B cell (primary cell): ENCODE measurements around the gene CNTF. TPM values are rescaled to one million over a fixed set of nuclear protein-coding genes. Genes with fewer than 3 reads are reported as not detected.

ENCODE experiments used
- ATAC-seq: fragments of 200-7000 bp; cut with Tn5 transposase; one replicate; pipeline ENCODE4 v1.10.0; 2021; ENCODE audit warnings: low read depth, mild to moderate bottlenecking, moderate number of reproducible peaks, moderate library complexity
- CTCF ChIA-PET: fragments of 350-600 bp; sonication (Branson Sonifier 250); formaldehyde crosslinking; loops from one replicate; lab custom pipeline; 2021; ENCODE audit warnings: antibody characterized with exemption, inconsistent platforms; lab: Charles Lee
- POLR2A ChIA-PET: fragments of 350-600 bp; sonication (Branson Sonifier 250); formaldehyde crosslinking; loops from one replicate; lab custom pipeline; 2021; ENCODE audit warnings: antibody characterized with exemption; lab: Charles Lee
- DNase-seq: peaks from one replicate; pipeline ENCODE4 v3.0.0; 2013
- H2AFZ ChIP-seq: 2 replicates; pipeline ENCODE4 v1.6.1; 2012; ENCODE audit warnings: mild to moderate bottlenecking, low read depth, low read length; ENCODE audit not compliant: insufficient read depth, poor library complexity, severe bottlenecking
- H3K27ac ChIP-seq, 2 donors: 1 replicate in 1 of 2; 2 replicates in 1 of 2; pipeline ENCODE4 v1.5.1; 2012 to 2013; ENCODE audit warnings: low read length in 2 of 2, mild to moderate bottlenecking in 2 of 2, moderate library complexity in 1 of 2
- H3K27me3 ChIP-seq, 4 experiments: fragments of 200-600 bp in 1 of 4; sonication (generic) in 1 of 4; replicated peaks in 1 of 4; 1 replicate in 2 of 4; 2 replicates in 2 of 4; pipeline versions ENCODE4 v1.6.1 to v1.7.0; 2013 to 2016; ENCODE audit warnings: low read length in 3 of 4, mild to moderate bottlenecking in 2 of 4, mixed read lengths in 1 of 4, moderate library complexity in 1 of 4; ENCODE audit not compliant: insufficient read depth in 4 of 4, control insufficient read depth in 3 of 4; ENCODE audit errors: control extremely low read depth in 1 of 4
- H3K36me3 ChIP-seq, 2 experiments: replicated peaks in 1 of 2; 1 replicate in 1 of 2; 2 replicates in 1 of 2; pipeline versions ENCODE4 v1.6.1 to v1.7.1; 2013; ENCODE audit warnings: low read length in 1 of 2; ENCODE audit not compliant: insufficient read depth in 2 of 2, control insufficient read depth in 1 of 2; ENCODE audit errors: control extremely low read depth in 1 of 2, extremely low read depth in 1 of 2
- H3K4me1 ChIP-seq, 2 donors: fragments of 200-600 bp in 1 of 2; sonication (generic) in 1 of 2; 1 replicate in 1 of 2; 2 replicates in 1 of 2; pipeline versions ENCODE4 v1.5.1 to v1.6.1; 2013 to 2017; ENCODE audit warnings: low read length in 2 of 2; ENCODE audit not compliant: control insufficient read depth in 2 of 2, insufficient read depth in 2 of 2
- H3K4me2 ChIP-seq: replicated peaks from 2 replicates; pipeline ENCODE3; 2012; ENCODE audit warnings: mild to moderate bottlenecking, low read depth, low read length; ENCODE audit not compliant: poor library complexity, severe bottlenecking
- H3K4me3 ChIP-seq, 5 experiments: fragments of 200-600 bp in 1 of 5; sonication (generic) in 1 of 5; 1 replicate in 3 of 5; 2 replicates in 2 of 5; pipeline versions ENCODE4 v1.5.1 to v1.7.0; 2011 to 2016; ENCODE audit warnings: low read length in 4 of 5, mild to moderate bottlenecking in 4 of 5, low read depth in 2 of 5, control low read depth in 1 of 5, moderate library complexity in 1 of 5; ENCODE audit not compliant: insufficient read depth in 1 of 5; ENCODE audit errors: control extremely low read depth in 1 of 5, extremely low read depth in 1 of 5
- H3K79me2 ChIP-seq: fragments of 200-600 bp; sonication (generic); one replicate; pipeline ENCODE4 v1.6.0; 2016; ENCODE audit warnings: low read length; ENCODE audit not compliant: control insufficient read depth, insufficient read depth
- H3K9ac ChIP-seq: fragments of 200-600 bp; sonication (generic); 2 replicates; pipeline ENCODE4 v1.6.1; 2017; ENCODE audit warnings: mild to moderate bottlenecking, low read length, moderate library complexity
- H3K9me3 ChIP-seq, 3 donors: one replicate each; pipeline versions ENCODE4 v1.6.1 to v1.7.1; 2013; ENCODE audit warnings: low read length in 2 of 3; ENCODE audit not compliant: control insufficient read depth in 2 of 3, insufficient read depth in 1 of 3; ENCODE audit errors: control extremely low read depth in 1 of 3
- H4K20me1 ChIP-seq: 2 replicates; pipeline ENCODE4 v1.6.0; 2012; ENCODE audit warnings: mild to moderate bottlenecking, low read length; ENCODE audit not compliant: insufficient read depth, control insufficient read depth, poor library complexity, severe bottlenecking
- H3K27ac Mint-ChIP-seq: one replicate; pipeline ENCODE4 v1.8.0; 2021; ENCODE audit warnings: mixed read lengths
- H3K27me3 Mint-ChIP-seq: one replicate; pipeline ENCODE4 v1.8.0; 2021; ENCODE audit warnings: mixed read lengths
- H3K4me1 Mint-ChIP-seq: one replicate; pipeline ENCODE4 v1.8.0; 2021; ENCODE audit warnings: mixed read lengths
- H3K4me3 Mint-ChIP-seq: one replicate; pipeline ENCODE4 v1.8.0; 2021; ENCODE audit warnings: mixed read lengths
- H3K9me3 Mint-ChIP-seq: one replicate; pipeline ENCODE4 v1.8.0; 2022; ENCODE audit warnings: mixed read lengths; ENCODE audit not compliant: insufficient read depth
- CTCF ChIP-seq: fragments of 200-600 bp; IDR thresholded peaks from one replicate; pipeline ENCODE4 v1.8.0; 2022; ENCODE audit warnings: antibody characterized with exemption, mild to moderate bottlenecking
- EZH2 ChIP-seq: IDR thresholded peaks from 2 replicates; pipeline ENCODE4 v1.6.1; 2012; ENCODE audit warnings: borderline replicate concordance, low read depth, mild to moderate bottlenecking, moderate library complexity, low read length; ENCODE audit not compliant: insufficient read depth, poor library complexity, severe bottlenecking
- WGBS: methylation state at CpG from one replicate; pipeline ENCODE4 v1.1.5; 2013; ENCODE audit warnings: missing lambda C conversion rate; ENCODE audit not compliant: insufficient coverage; 5-methylcytosine and 5-hydroxymethylcytosine counted together
- intact Hi-C: fragments of 100-400 bp; cut with micrococcal nuclease; formaldehyde crosslinking; loops from one replicate; pipeline ENCODE4 v1.10.0; 2022
- polyA plus RNA-seq: library from polyadenylated mRNA; depleted of rRNA; stranded (reverse); fragments of >200 nt; gene quantifications from 2 replicates; pipeline ENCODE4 v1.2.3, GENCODE V29; 2012
- total RNA-seq, 2 donors: library from RNA; stranded (reverse); fragments of 120-200 nt in 1 of 2; gene quantifications; 1 replicate in 1 of 2; 2 replicates in 1 of 2; pipeline versions ENCODE4 v1.2.3 to v1.2.4, GENCODE V29; 2013 to 2022

CNTF gene
- total and polyA plus RNA-seq, 2 donors (not counting 1 experiment from before 2014, with no cell fraction given) = 1.4 to 4.8 TPM

GRCh38 chr11:58576887-58577471 lies 45.5 kb upstream of the CNTF start:
- Mint-ChIP-seq H3K9me3 (no peaks in the 10 kb centered on the region), H3K4me3 (peak overlapping the region; percentile 97), H3K27ac (peak overlapping the region; percentile 100), H3K27me3 (no peaks in the 10 kb centered on the region), H3K4me1 (peaks cover 64% of the 10 kb centered on the region)
- DNase-seq (no peak), ATAC-seq (no peak)
- ChIA-PET POLR2A (interaction anchor here (0.6 to 1.8 kb wide), 8 partner anchors 8 to 530 kb away, joined by 3 to 4 read pairs (median 4); partner anchors contain the start of gene FAM111B), CTCF (interaction anchor here (0.5 to 8.7 kb wide), 16 partner anchors 9 to 1179 kb away, joined by 3 to 102 read pairs (median 4); partner anchors contain the start of genes FAM111A and UBE2L6)
- peaks cover 68% of the 10 kb centered on the region for H3K79me2 ChIP-seq
- no CpG with 5 or more reads among the region's 4 CpGs for WGBS
- no peaks in the 10 kb centered on the region for H3K36me3 ChIP-seq
- intact Hi-C loops = loop anchor here (5.0 to 10.0 kb wide), 3 partner anchors 635 to 1010 kb away; partner anchors contain the start of genes MPEG1 and UBE2L6
- no peaks in the 10 kb centered on the region for H3K9me3 ChIP-seq
- H2AFZ ChIP-seq = no peak overlapping the region
- peak overlapping the region; percentile 91 to 100 (median 99) for H3K4me3 ChIP-seq
- H3K4me1 ChIP-seq = peaks cover 63 to 66% of the 10 kb centered on the region in 2 donors
- TF ChIP-seq EZH2 (no peak), CTCF (peak; percentile 20)
- peak overlapping the region; percentile 79 for H3K4me2 ChIP-seq
- H3K27me3 ChIP-seq = no peaks in the 10 kb centered on the region
- H3K9ac ChIP-seq = peak overlapping the region; percentile 100
- H4K20me1 ChIP-seq = no peaks in the 10 kb centered on the region
- H3K27ac ChIP-seq = peak overlapping the region; percentile 100
